Measurements from ENCODE around the gene PLCH1. TPM values are rescaled to one million over a fixed set of nuclear protein-coding genes. Genes with fewer than 3 reads are reported as not detected.
"Not testable (repeated sequence)": the region's sequence is repeated elsewhere in the genome, so short reads cannot be mapped to it uniquely, and the experiment has no call there.

PLCH1 gene
- polyA plus RNA-seq, 1 donor (not counting 4 experiments of a cell fraction or from before 2014, with no cell fraction given), result 0.05 TPM

DNA sequence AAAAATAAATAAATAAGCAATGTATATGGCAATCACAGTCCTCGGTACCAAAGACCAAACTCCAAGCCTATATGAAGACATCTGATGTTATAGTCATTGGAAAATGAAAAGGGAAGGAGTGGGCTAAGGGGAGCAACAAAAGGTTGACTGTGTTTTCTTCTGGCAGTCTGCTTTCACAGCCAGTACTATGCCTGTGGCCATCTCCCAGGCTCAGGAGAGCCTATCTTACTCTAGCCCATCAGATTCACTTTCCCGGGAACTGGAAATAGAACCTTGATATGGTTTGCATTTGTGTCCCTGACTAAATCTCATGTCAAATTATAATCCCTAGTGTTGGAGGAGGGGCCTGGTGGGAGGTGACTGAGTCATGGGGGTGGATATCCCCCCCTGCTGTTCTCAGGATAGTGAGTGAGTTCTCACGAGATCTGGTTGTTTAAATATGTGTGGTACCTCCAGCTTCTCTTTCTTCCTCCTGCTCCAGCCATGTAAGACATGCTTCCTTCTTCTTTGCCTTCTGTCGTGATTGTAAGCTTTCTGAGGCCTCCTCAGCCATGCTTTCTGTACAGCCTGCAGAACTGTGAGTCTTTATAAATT lies 105.3 kb downstream of the PLCH1 start:
- Histone ChIP-seq H2AFZ (ENCODE audit: control insufficient read depth, low read length) (no peak overlapping the region), H3K4me3 (ENCODE audit: control insufficient read depth in 2 of 3, extremely low read depth in 1 of 3, insufficient read depth in 2 of 3, low read depth in 1 of 3, low read length in 3 of 3) (no peak overlapping the region), H3K4me2 (ENCODE audit: control insufficient read depth, extremely low read depth, insufficient read depth, low read depth, low read length) (no peak overlapping the region), H3K27ac (ENCODE audit: control insufficient read depth, insufficient read depth, low read length) (no peak overlapping the region), H3K4me1 (ENCODE audit: control insufficient read depth, extremely low read depth, insufficient read depth, low read length) (no peaks in the 10 kb centered on the region), H3K9me1 (ENCODE audit: control insufficient read depth, extremely low read depth, insufficient read depth, low read length) (no peaks in the 10 kb centered on the region), H4K20me1 (ENCODE audit: control insufficient read depth, extremely low read depth, insufficient read depth, low read length) (no peaks in the 10 kb centered on the region), H3K9me3 (ENCODE audit: control insufficient read depth, low read depth, low read length) (no peaks in the 10 kb centered on the region), H3K9ac (ENCODE audit: control insufficient read depth, extremely low read depth, insufficient read depth, low read length) (no peak overlapping the region), H3K79me2 (ENCODE audit: control insufficient read depth, insufficient read depth, low read length) (no peaks in the 10 kb centered on the region), H3K27me3 (ENCODE audit: control insufficient read depth, extremely low read depth, insufficient read depth, low read length) (no peaks in the 10 kb centered on the region), H3K36me3 (ENCODE audit: control insufficient read depth in 2 of 2, extremely low read depth in 1 of 2, insufficient read depth in 2 of 2, low read length in 2 of 2) (no peaks in the 10 kb centered on the region)
- dilution Hi-C loops (cut with MboI; ENCODE audit: extremely low pct_ligation_motif_present, low sequenced_read_pairs), result no loop called here
- TF ChIP-seq CTCF (optimal IDR thresholded peaks at IDR 0.05 in 1 of 3, IDR thresholded peaks at IDR 0.05 in 1 of 3, conservative IDR thresholded peaks at IDR 0.05 in 1 of 3; ENCODE audit: extremely low read depth in 1 of 3, insufficient read depth in 2 of 3, low read length in 3 of 3) (no peak), EZH2 (IDR thresholded peaks at IDR 0.05; ENCODE audit: low read length) (no peak)
- FAIRE-seq (no peak), DNase-seq (ENCODE audit: low read depth, low spot score) (no peak)

- H3K27ac ChIP-seq (ENCODE audit: control insufficient read depth, insufficient read depth, low read length); H4K20me1 ChIP-seq (ENCODE audit: control insufficient read depth, extremely low read depth, insufficient read depth, low read length); H3K79me2 ChIP-seq (ENCODE audit: control insufficient read depth, insufficient read depth, low read length); H3K36me3 ChIP-seq (ENCODE audit: control insufficient read depth in 2 of 2, extremely low read depth in 1 of 2, insufficient read depth in 2 of 2, low read length in 2 of 2); H3K9me1 ChIP-seq (ENCODE audit: control insufficient read depth, extremely low read depth, insufficient read depth, low read length); H3K9ac ChIP-seq (ENCODE audit: control insufficient read depth, extremely low read depth, insufficient read depth, low read length); H3K27me3 ChIP-seq (ENCODE audit: control insufficient read depth, extremely low read depth, insufficient read depth, low read length); H3K4me3 ChIP-seq (ENCODE audit: control insufficient read depth in 2 of 3, extremely low read depth in 1 of 3, insufficient read depth in 2 of 3, low read depth in 1 of 3, low read length in 3 of 3); H3K9me3 ChIP-seq (ENCODE audit: control insufficient read depth, low read depth, low read length); DNase-seq (ENCODE audit: low read depth, low spot score); H3K4me2 ChIP-seq (ENCODE audit: control insufficient read depth, extremely low read depth, insufficient read depth, low read depth, low read length); H3K4me1 ChIP-seq (ENCODE audit: control insufficient read depth, extremely low read depth, insufficient read depth, low read length); FAIRE-seq; H2AFZ ChIP-seq (ENCODE audit: control insufficient read depth, low read length); dilution Hi-C loops (cut with MboI; ENCODE audit: extremely low pct_ligation_motif_present, low sequenced_read_pairs): not testable (repeated sequence)
Observed at GRCh38 chr3:155638461-155638860, 106.4 kb downstream of the PLCH1 start.

- no peak for DNase-seq (ENCODE audit: low read depth, low spot score)
- no peaks in the 10 kb centered on the region for H3K27me3 ChIP-seq (ENCODE audit: control insufficient read depth, extremely low read depth, insufficient read depth, low read length)
- H3K27ac ChIP-seq (ENCODE audit: control insufficient read depth, insufficient read depth, low read length), result no peak overlapping the region
- H3K79me2 ChIP-seq (ENCODE audit: control insufficient read depth, insufficient read depth, low read length), result no peaks in the 10 kb centered on the region
- H3K4me2 ChIP-seq (ENCODE audit: control insufficient read depth, extremely low read depth, insufficient read depth, low read depth, low read length), result no peak overlapping the region
- no peak overlapping the region for H2AFZ ChIP-seq (ENCODE audit: control insufficient read depth, low read length)
- H3K4me3 ChIP-seq (ENCODE audit: control insufficient read depth in 2 of 3, extremely low read depth in 1 of 3, insufficient read depth in 2 of 3, low read depth in 1 of 3, low read length in 3 of 3), result no peak overlapping the region
- no peak for TF ChIP-seq CTCF (optimal IDR thresholded peaks at IDR 0.05 in 1 of 3, IDR thresholded peaks at IDR 0.05 in 1 of 3, conservative IDR thresholded peaks at IDR 0.05 in 1 of 3; ENCODE audit: extremely low read depth in 1 of 3, insufficient read depth in 2 of 3, low read length in 3 of 3)
- no peak for TF ChIP-seq EZH2 (IDR thresholded peaks at IDR 0.05; ENCODE audit: low read length)
- dilution Hi-C loops (cut with MboI; ENCODE audit: extremely low pct_ligation_motif_present, low sequenced_read_pairs), result no loop called here
- no peaks in the 10 kb centered on the region for H3K9me3 ChIP-seq (ENCODE audit: control insufficient read depth, low read depth, low read length)
- H3K4me1 ChIP-seq (ENCODE audit: control insufficient read depth, extremely low read depth, insufficient read depth, low read length), result no peaks in the 10 kb centered on the region
- no peaks in the 10 kb centered on the region for H4K20me1 ChIP-seq (ENCODE audit: control insufficient read depth, extremely low read depth, insufficient read depth, low read length)
- no peaks in the 10 kb centered on the region for H3K36me3 ChIP-seq (ENCODE audit: control insufficient read depth in 2 of 2, extremely low read depth in 1 of 2, insufficient read depth in 2 of 2, low read length in 2 of 2)
- no peaks in the 10 kb centered on the region for H3K9me1 ChIP-seq (ENCODE audit: control insufficient read depth, extremely low read depth, insufficient read depth, low read length)
- no peak for FAIRE-seq
- H3K9ac ChIP-seq (ENCODE audit: control insufficient read depth, extremely low read depth, insufficient read depth, low read length), result no peak overlapping the region
Observed at GRCh38 chr3:155637567-155637966, 107.3 kb downstream of the PLCH1 start.
